Ishikawa (cell line): Measurements from ENCODE around the gene AMN1.

ENCODE experiments used
- CEBPB ChIP-seq: IDR thresholded peaks from 2 replicates; pipeline ENCODE4 v1.6.1; 2012
- CREB1 ChIP-seq: IDR thresholded peaks from 2 replicates; pipeline ENCODE4 v1.6.1; 2012; ENCODE audit warnings: low read depth
- EGR1 ChIP-seq: IDR thresholded peaks from 2 replicates; pipeline ENCODE4 v1.6.1; 2012
- EP300 ChIP-seq: IDR thresholded peaks from 2 replicates; pipeline ENCODE4 v1.6.1; 2012; ENCODE audit warnings: borderline replicate concordance
- NFIC ChIP-seq: IDR thresholded peaks from 2 replicates; pipeline ENCODE4 v1.6.1; 2012
- RAD21 ChIP-seq: IDR thresholded peaks from 2 replicates; pipeline ENCODE4 v1.6.1; 2012; ENCODE audit warnings: low read depth
- TAF1 ChIP-seq: IDR thresholded peaks from 2 replicates; pipeline ENCODE4 v1.6.1; 2012; ENCODE audit warnings: low read depth, mild to moderate bottlenecking
- TEAD4 ChIP-seq: IDR thresholded peaks from 2 replicates; pipeline ENCODE4 v1.6.1; 2012
- YY1 ChIP-seq: IDR thresholded peaks from 2 replicates; pipeline ENCODE4 v1.6.1; 2012; ENCODE audit warnings: low read depth
- TF ChIP-seq, protein P1 (sequence below): IDR thresholded peaks from 2 replicates; pipeline ENCODE4 v1.6.1; 2012
- TF ChIP-seq, protein P2 (sequence below): IDR thresholded peaks from 2 replicates; pipeline ENCODE4 v1.6.1; 2012
- TF ChIP-seq, protein P3 (sequence below): IDR thresholded peaks from 2 replicates; pipeline ENCODE4 v1.6.1; 2012; ENCODE audit warnings: low read depth, mild to moderate bottlenecking

DNA sequence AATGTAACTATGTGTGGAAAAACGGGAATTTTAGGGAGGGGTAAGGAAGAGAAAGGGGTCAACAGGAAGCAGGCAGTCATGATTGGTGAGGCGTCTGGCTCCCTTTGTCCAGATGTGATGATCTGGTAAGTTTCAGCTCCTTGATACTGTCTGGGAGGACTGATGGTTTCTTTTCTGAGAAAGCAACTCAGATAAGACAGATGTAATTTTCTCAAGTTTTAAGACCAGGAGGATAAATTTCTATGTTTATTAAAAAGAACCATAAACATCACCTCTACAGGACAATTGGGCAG, 21.9 kb upstream of the AMN1 start:
- TF ChIP-seq RAD21: no peak
- TF ChIP-seq CEBPB: no peak
- TF ChIP-seq EGR1: no peak
- TF ChIP-seq CREB1: no peak
- TF ChIP-seq TEAD4: no peak
- no peak for TF ChIP-seq NFIC
- TF ChIP-seq EP300: no peak
- TF ChIP-seq, protein P1, sequence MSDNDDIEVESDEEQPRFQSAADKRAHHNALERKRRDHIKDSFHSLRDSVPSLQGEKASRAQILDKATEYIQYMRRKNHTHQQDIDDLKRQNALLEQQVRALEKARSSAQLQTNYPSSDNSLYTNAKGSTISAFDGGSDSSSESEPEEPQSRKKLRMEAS: no peak
- TF ChIP-seq, protein P2, sequence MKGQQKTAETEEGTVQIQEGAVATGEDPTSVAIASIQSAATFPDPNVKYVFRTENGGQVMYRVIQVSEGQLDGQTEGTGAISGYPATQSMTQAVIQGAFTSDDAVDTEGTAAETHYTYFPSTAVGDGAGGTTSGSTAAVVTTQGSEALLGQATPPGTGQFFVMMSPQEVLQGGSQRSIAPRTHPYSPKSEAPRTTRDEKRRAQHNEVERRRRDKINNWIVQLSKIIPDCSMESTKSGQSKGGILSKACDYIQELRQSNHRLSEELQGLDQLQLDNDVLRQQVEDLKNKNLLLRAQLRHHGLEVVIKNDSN: no peak
- TF ChIP-seq TAF1: no peak
- TF ChIP-seq YY1: no peak
- TF ChIP-seq, protein P3, sequence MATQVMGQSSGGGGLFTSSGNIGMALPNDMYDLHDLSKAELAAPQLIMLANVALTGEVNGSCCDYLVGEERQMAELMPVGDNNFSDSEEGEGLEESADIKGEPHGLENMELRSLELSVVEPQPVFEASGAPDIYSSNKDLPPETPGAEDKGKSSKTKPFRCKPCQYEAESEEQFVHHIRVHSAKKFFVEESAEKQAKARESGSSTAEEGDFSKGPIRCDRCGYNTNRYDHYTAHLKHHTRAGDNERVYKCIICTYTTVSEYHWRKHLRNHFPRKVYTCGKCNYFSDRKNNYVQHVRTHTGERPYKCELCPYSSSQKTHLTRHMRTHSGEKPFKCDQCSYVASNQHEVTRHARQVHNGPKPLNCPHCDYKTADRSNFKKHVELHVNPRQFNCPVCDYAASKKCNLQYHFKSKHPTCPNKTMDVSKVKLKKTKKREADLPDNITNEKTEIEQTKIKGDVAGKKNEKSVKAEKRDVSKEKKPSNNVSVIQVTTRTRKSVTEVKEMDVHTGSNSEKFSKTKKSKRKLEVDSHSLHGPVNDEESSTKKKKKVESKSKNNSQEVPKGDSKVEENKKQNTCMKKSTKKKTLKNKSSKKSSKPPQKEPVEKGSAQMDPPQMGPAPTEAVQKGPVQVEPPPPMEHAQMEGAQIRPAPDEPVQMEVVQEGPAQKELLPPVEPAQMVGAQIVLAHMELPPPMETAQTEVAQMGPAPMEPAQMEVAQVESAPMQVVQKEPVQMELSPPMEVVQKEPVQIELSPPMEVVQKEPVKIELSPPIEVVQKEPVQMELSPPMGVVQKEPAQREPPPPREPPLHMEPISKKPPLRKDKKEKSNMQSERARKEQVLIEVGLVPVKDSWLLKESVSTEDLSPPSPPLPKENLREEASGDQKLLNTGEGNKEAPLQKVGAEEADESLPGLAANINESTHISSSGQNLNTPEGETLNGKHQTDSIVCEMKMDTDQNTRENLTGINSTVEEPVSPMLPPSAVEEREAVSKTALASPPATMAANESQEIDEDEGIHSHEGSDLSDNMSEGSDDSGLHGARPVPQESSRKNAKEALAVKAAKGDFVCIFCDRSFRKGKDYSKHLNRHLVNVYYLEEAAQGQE: no peak
